HepG2 (cell line): ENCODE results near the gene UVSSA. TPM values are rescaled to one million over a fixed set of nuclear protein-coding genes. Genes with fewer than 3 reads are reported as not detected.

Experiments
- BCL3 ChIP-seq: sonication (generic); formaldehyde crosslinking; IDR thresholded peaks from 2 replicates; pipeline ENCODE4 v1.5.1; 2020; ENCODE audit warnings: mild to moderate bottlenecking, missing genetic modification reagents, moderate library complexity
- CC2D1A ChIP-seq: sonication (generic); formaldehyde crosslinking; IDR thresholded peaks from 2 replicates; pipeline ENCODE4 v1.8.1; 2023; ENCODE audit warnings: mild to moderate bottlenecking, missing genetic modification reagents
- ELF1 ChIP-seq: sonication (generic); formaldehyde crosslinking; IDR thresholded peaks from 2 replicates; pipeline ENCODE4 v1.4.0; 2020; ENCODE audit warnings: missing genetic modification reagents
- FOXJ3 ChIP-seq: sonication (generic); formaldehyde crosslinking; IDR thresholded peaks from 2 replicates; pipeline ENCODE4 v1.4.0; 2020; ENCODE audit warnings: missing genetic modification reagents, mild to moderate bottlenecking, borderline replicate concordance
- ISX ChIP-seq: sonication (generic); formaldehyde crosslinking; conservative IDR thresholded peaks from 2 replicates; pipeline ENCODE4 v1.5.0; 2020; ENCODE audit warnings: missing genetic modification reagents
- MYPOP ChIP-seq: sonication (generic); formaldehyde crosslinking; IDR thresholded peaks from 2 replicates; pipeline ENCODE4 v1.8.1; 2023; ENCODE audit warnings: mild to moderate bottlenecking, moderate library complexity, missing genetic modification reagents
- NFYC ChIP-seq: IDR thresholded peaks from 2 replicates; pipeline ENCODE4 v1.6.1; 2016; ENCODE audit warnings: missing genetic modification reagents, missing compliant biosample characterization
- PHF20 ChIP-seq: sonication (generic); formaldehyde crosslinking; IDR thresholded peaks from 2 replicates; pipeline ENCODE4 v1.5.0; 2020; ENCODE audit warnings: mild to moderate bottlenecking, missing genetic modification reagents
- PLSCR1 ChIP-seq: sonication (generic); formaldehyde crosslinking; IDR thresholded peaks from 2 replicates; pipeline ENCODE4 v1.5.0; 2020; ENCODE audit warnings: missing genetic modification reagents, mild to moderate bottlenecking, borderline replicate concordance
- RFX1 ChIP-seq: fragments of 450-650 bp; IDR thresholded peaks from 2 replicates; pipeline ENCODE4 v1.6.1; 2017
- TEF ChIP-seq: sonication (generic); formaldehyde crosslinking; IDR thresholded peaks from 2 replicates; pipeline ENCODE4 v1.5.0; 2020; ENCODE audit warnings: missing genetic modification reagents
- TERF1 ChIP-seq: sonication (generic); formaldehyde crosslinking; IDR thresholded peaks from 2 replicates; pipeline ENCODE4 v1.8.0; 2022; ENCODE audit warnings: mild to moderate bottlenecking, missing genetic modification reagents, moderate library complexity
- TFDP1 ChIP-seq: IDR thresholded peaks from 2 replicates; pipeline ENCODE4 v1.6.1; 2016; ENCODE audit warnings: missing compliant biosample characterization, missing genetic modification reagents, borderline replicate concordance
- TFE3 ChIP-seq: IDR thresholded peaks from 2 replicates; pipeline ENCODE4 v1.6.1; 2016
- TGIF2 ChIP-seq: IDR thresholded peaks from 2 replicates; pipeline ENCODE4 v1.6.1; 2016; ENCODE audit warnings: control low read depth, missing compliant biosample characterization
- TOE1 ChIP-seq: sonication (generic); formaldehyde crosslinking; IDR thresholded peaks from 2 replicates; pipeline ENCODE4 v1.4.0; 2020; ENCODE audit warnings: mild to moderate bottlenecking, missing genetic modification reagents
- ZFX ChIP-seq: sonication (generic); formaldehyde crosslinking; IDR thresholded peaks from 2 replicates; pipeline ENCODE4 v1.4.0; 2020; ENCODE audit warnings: mild to moderate bottlenecking, low read depth, missing genetic modification reagents, moderate library complexity
- ZNF703 ChIP-seq: sonication (generic); formaldehyde crosslinking; IDR thresholded peaks from 2 replicates; pipeline ENCODE4 v1.5.1; 2020; ENCODE audit warnings: missing genetic modification reagents, mild to moderate bottlenecking, moderate library complexity, borderline replicate concordance
- ZNF776 ChIP-seq: sonication (generic); formaldehyde crosslinking; IDR thresholded peaks from 2 replicates; pipeline ENCODE4 v1.4.0; 2020; ENCODE audit warnings: mild to moderate bottlenecking, missing genetic modification reagents
- ZNF800 ChIP-seq: sonication (generic); formaldehyde crosslinking; IDR thresholded peaks from 2 replicates; pipeline ENCODE4 v1.4.0; 2020; ENCODE audit warnings: missing genetic modification reagents
- ZNF839 ChIP-seq: sonication (generic); formaldehyde crosslinking; IDR thresholded peaks from 2 replicates; pipeline ENCODE4 v1.4.0; 2020; ENCODE audit warnings: missing genetic modification reagents, mild to moderate bottlenecking, borderline replicate concordance
- polyA plus RNA-seq, 8 experiments: library from polyadenylated mRNA; depleted of rRNA in 3 of 8; stranded (reverse) in 7 of 8; unstranded in 1 of 8; fragments of >200 nt; fragmentation: Illumina TruSeq in 4 of 8; extraction: Trizol in 4 of 8; gene quantifications; 2 replicates each; pipeline versions ENCODE4 v1.2.1 to v1.2.3, GENCODE V29; 2011 to 2016; ENCODE audit warnings: low read depth in 4 of 8, missing spikeins in 1 of 8, mixed read lengths in 1 of 8; ENCODE audit not compliant: insufficient read depth in 1 of 8
- total RNA-seq, 5 experiments: library from RNA; depleted of rRNA; stranded (reverse); fragments of >200 nt; fragmentation: Illumina TruSeq; extraction: Trizol; gene quantifications; 2 replicates each; pipeline ENCODE4 v1.2.3, GENCODE V29; 2016; ENCODE audit warnings: low read depth in 1 of 5

UVSSA gene
- total and polyA plus RNA-seq, 2 of the 13 experiments (the other 11 are each of a cell fraction or from before 2014, with no cell fraction given): 4.6 to 8.4 TPM

GRCh38 chr4:1347410-1347864 lies 429 bp downstream of the UVSSA start (continued):
- TF ChIP-seq TGIF2 (0 out of 2 replicates have a peak, but pooled peaks have one; percentile 44), PLSCR1 (no peak), RFX1 (no peak), ELF1 (peak; percentile 68), BCL3 (CRISPR knock-in tag) (no peak), CC2D1A (CRISPR knock-in tag) (no peak), ZNF703 (no peak), FOXJ3 (CRISPR knock-in tag) (no peak), ZNF800 (CRISPR knock-in tag) (no peak), ZNF776 (CRISPR knock-in tag) (0 out of 2 replicates have a peak, but pooled peaks have one; percentile 2), TOE1 (CRISPR knock-in tag) (no peak), TFDP1 (CRISPR knock-in tag) (no peak), ZFX (CRISPR knock-in tag) (peak; percentile 83), PHF20 (peak; percentile 8; the same call in 1 of the 2 replicates), ZNF839 (no peak), TERF1 (CRISPR knock-in tag) (no peak), ISX (CRISPR knock-in tag) (no peak), NFYC (CRISPR knock-in tag) (no peak), MYPOP (CRISPR knock-in tag) (no peak), TFE3 (CRISPR knock-in tag) (no peak; the same call in 1 of the 2 replicates), TEF (CRISPR knock-in tag) (no peak)
